ENCODE measurements around the gene CECR2.

Gene CECR2

DNA sequence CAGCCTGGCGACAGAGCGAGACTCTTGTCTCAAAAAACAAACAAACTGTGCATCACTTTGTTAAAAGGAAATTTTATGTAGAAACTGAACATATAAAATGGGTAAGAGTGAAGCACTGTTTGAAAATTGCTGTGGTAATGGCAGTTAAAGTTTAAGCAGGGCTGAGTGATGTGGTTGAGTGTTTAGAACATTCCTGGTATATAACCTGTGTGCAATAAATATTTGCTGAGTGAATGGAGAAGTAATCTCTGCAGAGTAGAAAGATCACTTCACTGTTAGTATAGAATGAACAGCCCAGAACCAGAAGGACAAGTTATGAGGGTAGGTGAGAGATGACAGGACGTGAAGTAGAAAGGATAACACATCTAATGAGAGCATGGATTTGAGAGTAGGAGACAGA, 27.3 kb downstream of the CECR2 start:
- Histone ChIP-seq H3K27me3 (ENCODE audit: insufficient read depth, low read length) (no peaks in the 10 kb centered on the region), H2AFZ (ENCODE audit: low read depth, low read length) (no peak overlapping the region), H3K36me3 (ENCODE audit: insufficient read depth, low read length) (no peaks in the 10 kb centered on the region), H3K4me1 (ENCODE audit: insufficient read depth, low read length) (no peaks in the 10 kb centered on the region), H3K4me3 (ENCODE audit: low read length) (no peak overlapping the region), H3K9me3 (ENCODE audit: low read length) (no peaks in the 10 kb centered on the region)

- Histone ChIP-seq H3K4me1 (ENCODE audit: insufficient read depth, low read length) (no peaks in the 10 kb centered on the region), H2AFZ (ENCODE audit: low read depth, low read length) (no peak overlapping the region), H3K27me3 (ENCODE audit: insufficient read depth, low read length) (no peaks in the 10 kb centered on the region), H3K9me3 (ENCODE audit: low read length) (no peaks in the 10 kb centered on the region), H3K4me3 (ENCODE audit: low read length) (no peak overlapping the region), H3K36me3 (ENCODE audit: insufficient read depth, low read length) (no peaks in the 10 kb centered on the region)
Observed at GRCh38 chr22:17397756-17398547, 28.7 kb downstream of the CECR2 start.

DNA sequence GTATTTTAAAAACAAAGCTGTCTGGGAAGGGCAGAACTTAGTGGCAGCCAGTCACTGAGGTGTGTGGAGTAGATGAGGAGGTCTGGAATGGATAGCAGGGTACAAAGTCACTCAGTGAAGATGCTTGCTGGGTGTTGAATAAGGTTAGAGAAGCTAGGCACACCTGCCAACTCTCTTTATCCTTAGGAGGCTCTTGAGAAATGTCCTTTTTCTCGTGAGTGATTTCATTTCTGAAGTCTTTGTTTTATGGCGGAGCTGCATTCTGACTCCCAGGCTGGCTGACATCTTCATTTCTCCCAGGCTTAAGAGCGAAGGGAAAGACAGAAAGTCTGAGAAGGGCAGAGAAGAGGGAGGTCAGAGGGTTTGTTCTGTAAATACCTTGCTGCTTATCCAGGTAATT, 31.0 kb downstream of the CECR2 start:
- Histone ChIP-seq H2AFZ (ENCODE audit: low read depth, low read length) (no peak overlapping the region), H3K4me1 (ENCODE audit: insufficient read depth, low read length) (no peaks in the 10 kb centered on the region), H3K4me3 (ENCODE audit: low read length) (no peak overlapping the region), H3K9me3 (ENCODE audit: low read length) (no peaks in the 10 kb centered on the region), H3K36me3 (ENCODE audit: insufficient read depth, low read length) (no peaks in the 10 kb centered on the region), H3K27me3 (ENCODE audit: insufficient read depth, low read length) (no peaks in the 10 kb centered on the region)

GRCh38 chr22:17401728-17402127, 32.5 kb downstream of the CECR2 start:
- no peaks in the 10 kb centered on the region for H3K27me3 ChIP-seq (ENCODE audit: insufficient read depth, low read length)
- H2AFZ ChIP-seq (ENCODE audit: low read depth, low read length): no peak overlapping the region
- no peaks in the 10 kb centered on the region for H3K36me3 ChIP-seq (ENCODE audit: insufficient read depth, low read length)
- no peak overlapping the region for H3K4me3 ChIP-seq (ENCODE audit: low read length)
- no peaks in the 10 kb centered on the region for H3K4me1 ChIP-seq (ENCODE audit: insufficient read depth, low read length)
- no peaks in the 10 kb centered on the region for H3K9me3 ChIP-seq (ENCODE audit: low read length)

- Histone ChIP-seq H3K9me3 (ENCODE audit: low read length) (no peaks in the 10 kb centered on the region), H3K4me1 (ENCODE audit: insufficient read depth, low read length) (no peaks in the 10 kb centered on the region), H3K27me3 (ENCODE audit: insufficient read depth, low read length) (no peaks in the 10 kb centered on the region), H3K36me3 (ENCODE audit: insufficient read depth, low read length) (no peaks in the 10 kb centered on the region), H3K4me3 (ENCODE audit: low read length) (no peak overlapping the region), H2AFZ (ENCODE audit: low read depth, low read length) (no peak overlapping the region)
Observed at GRCh38 chr22:17402293-17402692, 33.0 kb downstream of the CECR2 start.

GRCh38 chr22:17403906-17404305, 34.6 kb downstream of the CECR2 start:
- Histone ChIP-seq H3K4me3 (ENCODE audit: low read length) (no peak overlapping the region), H2AFZ (ENCODE audit: low read depth, low read length) (no peak overlapping the region), H3K9me3 (ENCODE audit: low read length) (no peaks in the 10 kb centered on the region), H3K27me3 (ENCODE audit: insufficient read depth, low read length) (no peaks in the 10 kb centered on the region), H3K36me3 (ENCODE audit: insufficient read depth, low read length) (no peaks in the 10 kb centered on the region), H3K4me1 (ENCODE audit: insufficient read depth, low read length) (no peaks in the 10 kb centered on the region)

DNA sequence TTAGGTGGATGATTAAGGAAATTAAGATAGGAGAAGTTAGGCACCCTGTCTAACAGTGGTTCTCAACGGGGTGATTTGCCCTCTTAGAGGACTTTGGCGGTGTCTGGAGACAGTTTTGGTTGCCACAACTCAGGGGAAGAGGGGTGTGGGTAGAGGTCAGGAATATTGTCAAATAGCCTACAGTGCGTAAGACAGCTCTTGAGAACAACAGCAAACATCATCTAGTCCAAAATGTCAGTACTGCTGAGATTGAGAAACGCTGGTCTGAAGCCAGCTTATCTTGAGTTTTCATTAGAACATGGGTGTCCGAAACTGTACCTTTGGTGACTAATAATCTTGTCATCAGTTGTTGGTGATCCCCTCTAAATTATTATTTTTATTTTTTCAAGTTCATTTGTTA, 38.4 kb downstream of the CECR2 start:
- Histone ChIP-seq H3K4me1 (ENCODE audit: insufficient read depth, low read length) (no peaks in the 10 kb centered on the region), H3K4me3 (ENCODE audit: low read length) (no peak overlapping the region), H3K27me3 (ENCODE audit: insufficient read depth, low read length) (no peaks in the 10 kb centered on the region), H2AFZ (ENCODE audit: low read depth, low read length) (no peak overlapping the region), H3K9me3 (ENCODE audit: low read length) (no peaks in the 10 kb centered on the region), H3K36me3 (ENCODE audit: insufficient read depth, low read length) (no peaks in the 10 kb centered on the region)

DNA sequence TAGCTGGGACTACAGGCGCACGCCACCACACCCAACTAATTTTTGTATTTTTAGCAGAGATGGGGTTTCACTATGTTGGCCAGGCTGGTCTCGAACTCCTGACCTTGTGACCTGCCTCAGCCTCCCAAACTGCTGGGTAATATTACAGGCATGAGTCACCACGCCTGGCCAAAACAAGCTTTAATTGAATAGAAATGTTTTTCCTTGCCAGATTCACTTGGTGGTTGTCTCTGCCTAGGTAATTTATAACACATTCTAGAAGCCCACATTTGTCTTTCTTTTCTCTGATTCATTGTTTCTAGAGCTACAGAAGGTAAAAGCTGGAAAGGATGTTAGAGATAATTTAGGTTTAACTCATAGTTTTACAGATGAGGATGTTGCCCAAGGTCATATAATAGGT, 41.3 kb downstream of the CECR2 start:
- Histone ChIP-seq H3K4me3 (ENCODE audit: low read length) (no peak overlapping the region), H3K4me1 (ENCODE audit: insufficient read depth, low read length) (no peaks in the 10 kb centered on the region), H2AFZ (ENCODE audit: low read depth, low read length) (no peak overlapping the region), H3K27me3 (ENCODE audit: insufficient read depth, low read length) (no peaks in the 10 kb centered on the region), H3K9me3 (ENCODE audit: low read length) (no peaks in the 10 kb centered on the region), H3K36me3 (ENCODE audit: insufficient read depth, low read length) (no peaks in the 10 kb centered on the region)

GRCh38 chr22:17411213-17411612, 42.0 kb downstream of the CECR2 start:
- Histone ChIP-seq H3K9me3 (ENCODE audit: low read length) (no peaks in the 10 kb centered on the region), H3K27me3 (ENCODE audit: insufficient read depth, low read length) (no peaks in the 10 kb centered on the region), H3K36me3 (ENCODE audit: insufficient read depth, low read length) (no peaks in the 10 kb centered on the region), H3K4me3 (ENCODE audit: low read length) (no peak overlapping the region), H2AFZ (ENCODE audit: low read depth, low read length) (no peak overlapping the region), H3K4me1 (ENCODE audit: insufficient read depth, low read length) (no peaks in the 10 kb centered on the region)

DNA sequence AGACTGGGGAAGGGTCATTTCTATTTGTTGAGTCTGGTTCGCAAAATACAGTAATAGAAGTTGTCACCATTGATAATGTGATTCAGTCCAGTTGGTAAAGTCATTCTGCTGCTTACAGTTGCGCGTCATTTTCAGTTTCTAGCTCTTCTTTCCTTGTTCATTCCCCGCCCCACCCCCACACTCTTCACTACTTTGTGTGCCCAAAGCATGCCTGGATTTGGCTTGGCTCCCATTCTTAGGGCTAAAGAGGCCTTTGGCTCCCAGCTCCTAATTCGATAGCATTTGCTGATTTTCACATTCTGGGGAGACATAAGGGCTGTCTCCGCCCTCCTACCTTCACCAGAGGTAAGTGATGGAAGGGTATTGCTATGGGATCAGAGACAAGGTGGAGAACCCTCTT, 43.0 kb downstream of the CECR2 start:
- no peak overlapping the region for H2AFZ ChIP-seq (ENCODE audit: low read depth, low read length)
- no peaks in the 10 kb centered on the region for H3K27me3 ChIP-seq (ENCODE audit: insufficient read depth, low read length)
- H3K36me3 ChIP-seq (ENCODE audit: insufficient read depth, low read length): no peaks in the 10 kb centered on the region
- H3K4me3 ChIP-seq (ENCODE audit: low read length): no peak overlapping the region
- no peaks in the 10 kb centered on the region for H3K9me3 ChIP-seq (ENCODE audit: low read length)
- no peaks in the 10 kb centered on the region for H3K4me1 ChIP-seq (ENCODE audit: insufficient read depth, low read length)

DNA sequence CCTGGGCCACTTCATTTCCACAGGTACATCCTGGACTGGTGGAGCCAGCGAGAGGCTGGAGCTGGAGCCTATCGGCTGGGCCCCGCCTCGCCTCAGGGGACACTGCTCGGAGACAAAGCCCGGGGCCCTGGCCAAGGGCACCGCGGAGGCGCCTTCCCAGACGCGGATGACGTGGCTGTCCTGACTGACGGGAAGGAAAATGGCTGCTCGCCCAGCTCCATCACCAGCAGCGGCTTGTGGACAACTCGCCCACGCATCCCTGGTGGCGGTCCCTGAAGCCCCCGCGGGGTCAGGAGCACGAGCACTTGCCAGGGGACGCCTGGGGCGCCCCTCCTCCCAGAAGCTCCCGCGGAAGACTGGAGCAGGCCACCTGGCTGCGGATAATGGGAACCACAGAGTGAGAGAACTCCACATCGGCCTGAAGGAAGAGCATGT, 49.6 kb downstream of the CECR2 start:
- Histone ChIP-seq H3K4me3 (ENCODE audit: low read length) (no peak overlapping the region), H3K27me3 (ENCODE audit: insufficient read depth, low read length) (no peaks in the 10 kb centered on the region), H3K4me1 (ENCODE audit: insufficient read depth, low read length) (no peaks in the 10 kb centered on the region), H3K36me3 (ENCODE audit: insufficient read depth, low read length) (peaks cover 6% of the 10 kb centered on the region), H2AFZ (ENCODE audit: low read depth, low read length) (no peak overlapping the region), H3K9me3 (ENCODE audit: low read length) (peaks cover 7% of the 10 kb centered on the region)

- no peaks in the 10 kb centered on the region for H3K27me3 ChIP-seq (ENCODE audit: insufficient read depth, low read length)
- H3K9me3 ChIP-seq (ENCODE audit: low read length): peaks cover 7% of the 10 kb centered on the region
- no peak overlapping the region for H3K4me3 ChIP-seq (ENCODE audit: low read length)
- no peak overlapping the region for H2AFZ ChIP-seq (ENCODE audit: low read depth, low read length)
- H3K4me1 ChIP-seq (ENCODE audit: insufficient read depth, low read length): no peaks in the 10 kb centered on the region
- peaks cover 6% of the 10 kb centered on the region for H3K36me3 ChIP-seq (ENCODE audit: insufficient read depth, low read length)
Observed at GRCh38 chr22:17419348-17419747, 50.1 kb downstream of the CECR2 start.

GRCh38 chr22:17422736-17423343, 53.6 kb downstream of the CECR2 start:
- no peaks in the 10 kb centered on the region for H3K4me1 ChIP-seq (ENCODE audit: insufficient read depth, low read length)
- H2AFZ ChIP-seq (ENCODE audit: low read depth, low read length): no peak overlapping the region
- H3K36me3 ChIP-seq (ENCODE audit: insufficient read depth, low read length): peaks cover 6% of the 10 kb centered on the region

DNA sequence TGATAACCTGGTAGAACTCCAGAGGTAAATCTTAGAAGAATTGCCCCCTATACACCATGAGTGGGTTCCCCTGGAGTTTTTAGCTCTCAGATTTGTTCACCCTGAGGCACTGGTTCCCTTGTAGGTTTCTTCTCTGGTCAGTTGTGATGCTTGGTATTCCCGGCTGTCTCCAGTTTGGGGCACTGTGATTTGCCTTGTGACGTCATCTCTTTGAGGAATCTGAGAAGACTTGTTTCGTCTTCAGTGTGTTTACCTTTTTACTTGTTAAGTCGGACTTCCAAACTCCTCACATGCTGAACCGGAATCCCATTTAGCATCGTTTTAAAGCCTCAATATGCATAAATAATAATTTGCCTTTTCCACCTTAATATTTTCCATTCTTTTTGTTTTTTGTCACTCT, 54.4 kb downstream of the CECR2 start:
- H3K4me1 ChIP-seq (ENCODE audit: insufficient read depth, low read length): no peaks in the 10 kb centered on the region
- no peak overlapping the region for H2AFZ ChIP-seq (ENCODE audit: low read depth, low read length)
- H3K4me3 ChIP-seq (ENCODE audit: low read length): no peak overlapping the region
- H3K27me3 ChIP-seq (ENCODE audit: insufficient read depth, low read length): no peaks in the 10 kb centered on the region
- H3K36me3 ChIP-seq (ENCODE audit: insufficient read depth, low read length): peaks cover 6% of the 10 kb centered on the region
- H3K9me3 ChIP-seq (ENCODE audit: low read length): peaks cover 6% of the 10 kb centered on the region

More at GRCh38 chr22:17422736-17423343, 53.6 kb downstream of the CECR2 start:
- Histone ChIP-seq H3K27me3 (ENCODE audit: insufficient read depth, low read length) (no peaks in the 10 kb centered on the region), H3K4me3 (ENCODE audit: low read length) (no peak overlapping the region), H3K9me3 (ENCODE audit: low read length) (peaks cover 7% of the 10 kb centered on the region)

Measured in neuron (in vitro differentiated cells).